Stimulated activated CD4-positive, alpha-beta T cell treated with anti-CD3 and anti-CD28 coated beads, Interleukin-12 subunit alpha, Interleukin-12 subunit beta, amount 100 ng/mL, for 24 hours (primary cell): ENCODE results near the gene TMEM59.

Experiments
- DNase-seq, 2 experiments: peaks; one replicate each; pipeline ENCODE4 v3.0.0-alpha.2; 2020; ENCODE audit warnings: low read depth in 2 of 2

The TMEM59 gene

DNA sequence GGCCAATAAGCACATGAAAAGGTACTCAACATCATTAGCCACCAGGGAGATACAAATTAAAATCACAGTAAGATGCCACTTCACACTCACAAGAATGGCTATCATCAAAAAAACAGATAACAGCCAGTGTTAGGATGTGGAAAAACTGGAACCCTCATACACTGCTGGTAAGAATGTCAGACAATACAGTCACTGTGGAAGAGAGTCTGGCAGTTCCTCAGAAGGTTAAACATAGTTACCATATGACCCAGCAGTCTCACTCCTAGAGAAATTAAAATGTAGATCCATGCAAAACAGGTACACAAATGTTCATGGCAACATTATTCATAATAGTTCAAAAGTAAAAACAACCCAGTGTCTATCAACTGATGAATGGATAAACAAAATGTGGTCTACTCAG is 68.3 kb downstream of the TMEM59 start:
- no peak for DNase-seq

DNA sequence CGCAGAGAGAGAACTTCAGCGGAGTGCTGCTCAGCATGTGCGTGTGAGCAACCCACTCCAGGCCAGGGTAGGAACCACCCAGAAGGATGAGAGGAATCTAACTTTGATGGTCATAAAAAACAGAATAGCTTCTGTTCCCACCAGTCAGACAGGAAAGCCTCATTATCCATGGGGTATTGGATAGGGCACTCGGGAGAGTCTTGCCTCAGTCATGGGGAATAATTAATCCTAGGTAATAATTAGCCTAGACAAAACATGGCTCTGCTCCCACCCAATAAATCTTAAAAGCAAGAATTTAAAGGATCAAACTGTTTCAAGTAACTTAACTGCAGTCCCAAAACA is 70.3 kb downstream of the TMEM59 start:
- DNase-seq: no peak

DNA sequence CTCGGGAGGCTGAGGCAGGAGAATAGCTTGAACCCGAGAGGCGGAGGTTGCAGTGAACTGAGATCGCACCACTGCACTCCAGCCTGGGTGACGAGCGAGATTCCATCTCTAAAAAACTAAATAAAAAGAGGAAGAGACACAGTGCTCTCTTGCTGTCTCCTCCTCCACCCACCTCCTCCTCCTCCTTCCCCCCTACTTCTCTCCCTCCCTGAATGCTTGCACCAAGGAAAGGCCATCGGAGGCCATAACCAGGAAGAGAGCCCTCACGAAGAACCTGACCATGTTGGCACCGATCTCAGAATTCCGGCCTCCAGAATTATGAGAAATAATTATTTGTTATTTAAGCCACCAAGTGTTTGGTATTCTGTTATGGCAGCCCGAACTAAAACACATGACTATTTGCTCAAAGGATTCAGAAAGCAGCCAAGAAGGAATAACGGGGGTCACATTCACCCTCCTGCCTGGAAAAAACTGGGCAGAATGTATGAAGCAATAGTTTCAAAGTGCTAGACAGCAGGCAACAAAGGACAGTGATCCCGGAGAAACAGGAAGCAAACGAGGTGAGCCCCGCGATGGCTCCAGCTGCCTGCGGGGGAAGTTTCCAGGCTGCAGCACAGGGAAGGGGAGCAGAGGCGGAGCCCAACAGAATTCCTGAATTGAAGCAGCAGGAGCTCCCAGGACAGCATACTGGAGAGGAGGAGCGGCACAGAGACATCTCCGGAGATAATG is 70.8 kb downstream of the TMEM59 start:
- no peak for DNase-seq

DNA sequence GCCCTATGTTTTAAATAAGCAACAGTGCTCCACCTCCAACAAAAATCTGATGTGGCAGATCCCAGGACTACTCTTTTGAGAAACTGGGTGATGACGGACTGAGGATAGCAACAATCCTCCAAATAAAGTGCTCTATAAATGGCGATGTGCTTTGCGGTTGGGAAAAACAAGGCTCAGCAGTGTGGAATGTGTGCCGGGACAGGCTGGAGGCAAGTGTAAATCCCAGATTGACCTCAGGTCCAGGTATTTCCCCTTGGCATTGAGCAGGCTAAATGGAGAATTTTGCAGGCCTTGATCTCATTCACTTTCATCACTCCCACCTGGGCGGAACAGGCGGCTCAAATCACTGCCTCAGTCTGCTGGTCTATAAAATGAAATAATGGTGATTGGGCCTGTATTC is 71.8 kb downstream of the TMEM59 start:
- DNase-seq: no peak

DNA sequence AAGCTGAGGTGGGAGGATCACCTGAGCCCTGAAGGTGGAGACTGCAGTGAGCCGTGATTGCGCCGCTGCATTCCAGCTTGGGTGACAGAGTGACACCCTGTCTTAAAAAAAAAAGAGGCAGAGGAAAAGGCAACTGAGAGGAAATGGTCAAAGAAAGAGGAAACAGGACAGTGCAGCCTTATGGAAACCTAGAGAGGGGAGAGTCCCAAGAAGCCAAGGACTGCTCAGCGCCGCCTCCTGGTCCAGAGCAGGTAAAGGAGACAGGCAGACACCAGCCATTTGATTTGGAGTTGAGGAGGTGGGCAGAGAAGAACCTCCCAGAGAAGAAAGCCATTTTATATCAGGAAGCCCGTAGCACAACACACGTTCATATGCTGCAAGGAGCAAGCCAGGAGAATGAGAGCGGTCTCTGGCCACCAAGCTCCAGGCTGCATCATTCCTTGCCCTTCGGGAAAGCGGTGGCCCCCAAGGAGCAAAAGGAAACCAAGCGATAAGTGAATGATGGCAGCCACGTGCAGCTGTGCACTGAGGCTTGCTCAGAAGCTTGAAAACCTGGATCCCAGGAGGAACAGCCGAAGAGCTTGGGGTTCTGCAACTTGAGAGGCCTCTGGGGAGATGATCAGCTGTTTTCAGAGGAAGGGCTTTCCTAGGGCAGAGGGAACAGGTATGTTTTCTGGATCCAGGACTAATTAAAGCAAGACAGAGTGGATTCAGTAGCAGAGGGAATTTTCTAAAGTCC is 73.1 kb downstream of the TMEM59 start:
- DNase-seq: no peak
